H1 (cell line): ENCODE results near the gene IL1RL1. TPM values are rescaled to one million over a fixed set of nuclear protein-coding genes. Genes with fewer than 3 reads are reported as not detected.

Experiments
- CTCF ChIA-PET: fragments of 300-600 bp; sonication (Branson Sonifier 250); formaldehyde crosslinking; loops from one replicate; lab custom pipeline; 2021; ENCODE audit not compliant: partially characterized antibody; lab: Charles Lee
- POLR2A ChIA-PET: fragments of 300-600 bp; sonication (Branson Sonifier 250); formaldehyde crosslinking; loops from one replicate; lab custom pipeline; 2021; ENCODE audit warnings: inconsistent platforms; ENCODE audit not compliant: partially characterized antibody; lab: Charles Lee
- DNase-seq, 2 experiments: peaks; one replicate each; pipeline versions ENCODE4 v3.0.0 to v3.0.0-alpha.2; 2010 to 2022; ENCODE audit warnings: low spot score in 2 of 2, low read depth in 1 of 2, mixed read lengths in 1 of 2
- FAIRE-seq: peaks from 2 replicates; lab custom pipeline; 2011; peaks lifted over from hg19 to GRCh38; lab: Jason Lieb, UNC
- H2AFZ ChIP-seq: 2 replicates; pipeline ENCODE4 v1.8.1; 2012; ENCODE audit warnings: low read length, inconsistent platforms
- H2AK5ac ChIP-seq: 2 replicates; pipeline ENCODE4 v1.6.1; 2013; ENCODE audit warnings: low read depth, low read length
- H2BK120ac ChIP-seq: replicated peaks from 2 replicates; pipeline ENCODE3; 2013; ENCODE audit warnings: low read depth, low read length, inconsistent platforms
- H2BK12ac ChIP-seq: 2 replicates; pipeline ENCODE4 v1.6.1; 2013; ENCODE audit warnings: low read depth, low read length
- H2BK15ac ChIP-seq: 2 replicates; pipeline ENCODE4 v1.6.1; 2013; ENCODE audit warnings: low read length
- H2BK20ac ChIP-seq: 2 replicates; pipeline ENCODE4 v1.6.1; 2013; ENCODE audit warnings: low read length
- H2BK5ac ChIP-seq: 2 replicates; pipeline ENCODE4 v1.6.1; 2013; ENCODE audit warnings: low read depth, low read length
- H3K14ac ChIP-seq: 2 replicates; pipeline ENCODE4 v1.6.1; 2013; ENCODE audit warnings: inconsistent platforms; ENCODE audit not compliant: insufficient read length
- H3K18ac ChIP-seq: 2 replicates; pipeline ENCODE4 v1.6.1; 2013; ENCODE audit warnings: low read length; ENCODE audit errors: extremely low read depth
- H3K23ac ChIP-seq: 2 replicates; pipeline ENCODE4 v1.6.1; 2013; ENCODE audit warnings: inconsistent platforms; ENCODE audit not compliant: insufficient read length
- H3K23me2 ChIP-seq: 2 replicates; pipeline ENCODE4 v1.6.1; 2013; ENCODE audit warnings: low read depth, low read length
- H3K27ac ChIP-seq: 2 replicates; pipeline ENCODE4 v1.6.1; 2011; ENCODE audit warnings: low read depth, low read length, inconsistent platforms
- H3K27me3 ChIP-seq, 4 experiments: replicated peaks in 1 of 4; 1 replicate in 1 of 4; 2 replicates in 3 of 4; pipeline versions ENCODE4 v1.6.1 to v1.8.1; 2011 to 2013; ENCODE audit warnings: low read length in 3 of 4, mild to moderate bottlenecking in 3 of 4, inconsistent platforms in 2 of 4, mixed read lengths in 2 of 4, moderate library complexity in 1 of 4; ENCODE audit not compliant: control insufficient read depth in 3 of 4, insufficient read depth in 3 of 4; ENCODE audit errors: extremely low read depth in 1 of 4
- H3K36me3 ChIP-seq, 4 experiments: 2 replicates each; pipeline versions ENCODE4 v1.6.1 to v1.8.1; 2011 to 2013; ENCODE audit warnings: mild to moderate bottlenecking in 4 of 4, low read length in 3 of 4, moderate library complexity in 2 of 4, control low read depth in 1 of 4, inconsistent platforms in 1 of 4; ENCODE audit not compliant: insufficient read depth in 4 of 4, control insufficient read depth in 2 of 4
- H3K4ac ChIP-seq: replicated peaks from 2 replicates; pipeline ENCODE3; 2013; ENCODE audit warnings: low read length, low read depth, mixed read lengths, inconsistent platforms; ENCODE audit not compliant: insufficient read length
- H3K4me1 ChIP-seq, 4 experiments: replicated peaks in 1 of 4; 1 replicate in 1 of 4; 2 replicates in 3 of 4; pipeline versions ENCODE4 v1.6.1 to v1.8.1; 2011 to 2013; ENCODE audit warnings: low read length in 3 of 4, inconsistent platforms in 2 of 4, mixed read lengths in 1 of 4; ENCODE audit not compliant: insufficient read depth in 4 of 4, control insufficient read depth in 3 of 4
- H3K4me2 ChIP-seq, 2 experiments: 2 replicates each; pipeline versions ENCODE4 v1.6.1 to v1.8.1; 2011 to 2013; ENCODE audit warnings: low read depth in 2 of 2, low read length in 2 of 2, control low read depth in 1 of 2, inconsistent platforms in 1 of 2, mild to moderate bottlenecking in 1 of 2; ENCODE audit not compliant: insufficient read depth in 1 of 2
- H3K4me3 ChIP-seq, 4 experiments: fragments of 200-600, 300-600 bp in 1 of 4; sonication (generic), shearing (Covaris generic), sonication (Bioruptor Twin) in 1 of 4; 2 replicates each; pipeline versions ENCODE4 v1.5.1 to v1.8.1; 2011 to 2016; ENCODE audit warnings: low read length in 4 of 4, low read depth in 3 of 4, control low read depth in 2 of 4, inconsistent platforms in 2 of 4, mild to moderate bottlenecking in 2 of 4, mixed read lengths in 1 of 4, moderate library complexity in 1 of 4; ENCODE audit not compliant: insufficient read depth in 2 of 4; ENCODE audit errors: extremely low read depth in 1 of 4
- H3K56ac ChIP-seq: replicated peaks from 2 replicates; pipeline ENCODE3; 2013; ENCODE audit warnings: low read depth, mild to moderate bottlenecking, mixed read lengths, low read length, inconsistent platforms; ENCODE audit not compliant: insufficient read length
- H3K79me1 ChIP-seq: 2 replicates; pipeline ENCODE4 v1.6.1; 2013; ENCODE audit warnings: low read depth, low read length, control low read depth
- H3K79me2 ChIP-seq, 2 experiments: 2 replicates each; pipeline versions ENCODE4 v1.6.1 to v1.8.1; 2012 to 2013; ENCODE audit warnings: low read length in 2 of 2, mild to moderate bottlenecking in 2 of 2, inconsistent platforms in 1 of 2; ENCODE audit not compliant: insufficient read depth in 2 of 2, control insufficient read depth in 1 of 2
- H3K9ac ChIP-seq, 4 experiments: replicated peaks in 1 of 4; 1 replicate in 1 of 4; 2 replicates in 3 of 4; pipeline versions ENCODE4 v1.6.1 to v1.8.1; 2011 to 2013; ENCODE audit warnings: low read depth in 3 of 4, low read length in 3 of 4, control low read depth in 2 of 4, mild to moderate bottlenecking in 2 of 4, moderate library complexity in 2 of 4, inconsistent platforms in 1 of 4; ENCODE audit errors: extremely low read depth in 1 of 4
- H3K9me3 ChIP-seq, 2 experiments: 2 replicates each; pipeline versions ENCODE4 v1.6.1 to v1.8.1; 2012 to 2013; ENCODE audit warnings: mild to moderate bottlenecking in 2 of 2, moderate library complexity in 2 of 2, control low read depth in 1 of 2, inconsistent platforms in 1 of 2, low read depth in 1 of 2, low read length in 1 of 2, mixed read lengths in 1 of 2; ENCODE audit not compliant: insufficient read depth in 2 of 2
- H4K20me1 ChIP-seq, 2 experiments: replicated peaks in 1 of 2; 2 replicates each; pipeline versions ENCODE3 to v1.8.1; 2011 to 2013; ENCODE audit warnings: inconsistent platforms in 2 of 2, low read length in 2 of 2, mild to moderate bottlenecking in 1 of 2; ENCODE audit not compliant: insufficient read depth in 2 of 2, control insufficient read depth in 1 of 2
- H4K5ac ChIP-seq: 2 replicates; pipeline ENCODE4 v1.6.1; 2013; ENCODE audit warnings: low read length, low read depth, mixed read lengths, inconsistent platforms; ENCODE audit not compliant: insufficient read length
- H4K8ac ChIP-seq: 2 replicates; pipeline ENCODE4 v1.8.0; 2013; ENCODE audit warnings: mild to moderate bottlenecking, moderate library complexity, low read length, inconsistent platforms; ENCODE audit not compliant: insufficient read depth; ENCODE audit errors: extremely low read depth
- H4K91ac ChIP-seq: replicated peaks from 2 replicates; pipeline ENCODE3; 2013; ENCODE audit warnings: low read length, mixed read lengths, inconsistent platforms; ENCODE audit not compliant: insufficient read length
- EP300 ChIP-seq, 2 experiments: IDR thresholded peaks; 1 replicate in 1 of 2; 2 replicates in 1 of 2; pipeline ENCODE4 v1.6.1; 2011 to 2012; ENCODE audit warnings: low read depth in 2 of 2, low read length in 2 of 2, mild to moderate bottlenecking in 2 of 2, borderline replicate concordance in 1 of 2, inconsistent platforms in 1 of 2, moderate library complexity in 1 of 2
- SIRT6 ChIP-seq: IDR thresholded peaks from one replicate; pipeline ENCODE4 v1.7.1; 2012; ENCODE audit warnings: low read length, inconsistent platforms
- WGBS, 2 experiments: shearing (Covaris generic) in 1 of 2; methylation state at CpG; one replicate each; pipeline versions ENCODE4 v1.1.6 to v1.1.7; 2013 to 2015; ENCODE audit warnings: low lambda C conversion rate in 2 of 2, mixed read lengths in 2 of 2, inconsistent platforms in 1 of 2, low coverage in 1 of 2, missing lambda C conversion rate in 1 of 2; ENCODE audit not compliant: insufficient replicate concordance in 2 of 2, insufficient coverage in 1 of 2, insufficient read length in 1 of 2; ENCODE audit errors: extremely low coverage in 1 of 2, missing lambda C conversion rate in 1 of 2; 5-methylcytosine and 5-hydroxymethylcytosine counted together
- polyA plus RNA-seq, 7 experiments: library from polyadenylated mRNA; depleted of rRNA in 3 of 7; stranded (reverse) in 5 of 7; unstranded in 2 of 7; fragments of >200 nt in 5 of 7; fragments of 200-250 nt in 2 of 7; gene quantifications; 1 replicate in 5 of 7; 2 replicates in 1 of 7; 4 replicates in 1 of 7; pipeline versions ENCODE4 v1.2.1 to v1.2.3, GENCODE V29; 2011 to 2013; ENCODE audit warnings: missing spikeins in 2 of 7, mixed read lengths in 2 of 7
- total RNA-seq: library from RNA; stranded (reverse); fragmentation: NEBNext Ultra II Directional; extraction: Animal tissue kit (Norgen Biotek cat#: 25700); gene quantifications from 2 replicates; pipeline ENCODE4 v1.2.1, GENCODE V29; 2021

IL1RL1 gene
- total and polyA plus RNA-seq, 2 of the 8 experiments (the other 6 are each of a cell fraction or from before 2014, with no cell fraction given), result not detected

DNA sequence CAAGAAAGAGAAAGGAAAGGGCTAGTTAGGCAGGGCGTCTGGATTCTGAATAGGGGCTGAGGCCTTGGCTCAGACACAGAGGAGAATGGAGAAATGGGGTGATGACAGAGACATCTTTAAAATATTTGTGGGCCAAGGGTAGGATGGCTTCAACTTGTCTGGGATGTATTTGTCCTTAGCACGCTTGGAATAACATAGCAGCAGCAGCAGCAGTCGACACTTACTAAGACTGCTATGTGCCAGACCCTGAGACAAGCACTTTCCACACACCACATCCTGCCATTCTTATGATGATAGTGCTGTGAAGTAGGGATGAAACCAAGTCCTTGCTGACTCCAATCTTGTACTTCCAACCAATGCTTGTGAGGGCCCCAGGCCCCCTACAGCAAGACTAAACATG, 2.6 kb downstream of the IL1RL1 start:
- H3K4me2 ChIP-seq, result no peak overlapping the region
- POLR2A ChIA-PET, result no interaction called here
- H3K27ac ChIP-seq, result no peak overlapping the region

More for the DNA sequence above, 2.6 kb downstream of the IL1RL1 start:
- H3K9me3 ChIP-seq, result no peaks in the 10 kb centered on the region
- FAIRE-seq (no peak), DNase-seq (no peak)
- no peak overlapping the region for H2AK5ac ChIP-seq
- H3K36me3 ChIP-seq, result no peaks in the 10 kb centered on the region
- H3K9ac ChIP-seq, result no peak overlapping the region
- no peak overlapping the region for H4K5ac ChIP-seq
- no peak overlapping the region for H2BK12ac ChIP-seq
- CTCF ChIA-PET, result no interaction called here
- H4K8ac ChIP-seq, result no peak overlapping the region
- H3K14ac ChIP-seq, result no peak overlapping the region
- no peak overlapping the region for H3K4ac ChIP-seq
- no peak overlapping the region for H2BK15ac ChIP-seq
- no peak for TF ChIP-seq SIRT6
- TF ChIP-seq EP300 (IDR thresholded peaks at IDR 0.05; ENCODE audit: borderline replicate concordance in 1 of 2, low read depth in 2 of 2, low read length in 2 of 2), result no peak
- TF ChIP-seq, all 59 proteins: peak for 0
- no peaks in the 10 kb centered on the region for H3K27me3 ChIP-seq
- no peak overlapping the region for H3K23ac ChIP-seq
- H4K91ac ChIP-seq, result no peak overlapping the region
- no peaks in the 10 kb centered on the region for H3K4me1 ChIP-seq
- H3K18ac ChIP-seq, result no peak overlapping the region
- no peaks in the 10 kb centered on the region for H3K79me1 ChIP-seq
- no peak overlapping the region for H2BK120ac ChIP-seq
- WGBS, 2 experiments, result 92% methylated on average over 3 of the region's 3 CpGs; no CpG with 5 or more reads in 1 of the 2 experiments
- no peak overlapping the region for H2AFZ ChIP-seq
- no peak overlapping the region for H2BK20ac ChIP-seq
- H4K20me1 ChIP-seq, result no peaks in the 10 kb centered on the region
- H3K23me2 ChIP-seq, result no peaks in the 10 kb centered on the region
- H3K79me2 ChIP-seq, result no peaks in the 10 kb centered on the region
- no peak overlapping the region for H3K56ac ChIP-seq
- H2BK5ac ChIP-seq, result no peak overlapping the region
- no peak overlapping the region for H3K4me3 ChIP-seq
